CD4-positive, alpha-beta T cell treated with Interleukin-6 at 100 ng/mL for 8 hours (primary cell): Measurements from ENCODE around the gene SPRR3.
"Not testable (repeated sequence)": the region's sequence is repeated elsewhere in the genome, so short reads cannot be mapped to it uniquely, and the experiment has no call there.

Experiments used
- DNase-seq: peaks from one replicate; pipeline ENCODE4 v3.0.0-alpha.2; 2020; ENCODE audit warnings: mixed read lengths, low spot score

The SPRR3 gene

GRCh38 chr1:152983743-152984142, 17.8 kb upstream of the SPRR3 start, which contains the start of gene SPRR1A:
SPRR1A (plus strand) TSS chr1:152984081; CDS start chr1:152985231, 1,150 bp downstream.
- no peak for DNase-seq

- no peak for DNase-seq
Measured at GRCh38 chr1:152986578-152986977, 15.0 kb upstream of the SPRR3 start.

- no peak for DNase-seq
Measured at GRCh38 chr1:152993186-152993585, 8.4 kb upstream of the SPRR3 start.

DNA sequence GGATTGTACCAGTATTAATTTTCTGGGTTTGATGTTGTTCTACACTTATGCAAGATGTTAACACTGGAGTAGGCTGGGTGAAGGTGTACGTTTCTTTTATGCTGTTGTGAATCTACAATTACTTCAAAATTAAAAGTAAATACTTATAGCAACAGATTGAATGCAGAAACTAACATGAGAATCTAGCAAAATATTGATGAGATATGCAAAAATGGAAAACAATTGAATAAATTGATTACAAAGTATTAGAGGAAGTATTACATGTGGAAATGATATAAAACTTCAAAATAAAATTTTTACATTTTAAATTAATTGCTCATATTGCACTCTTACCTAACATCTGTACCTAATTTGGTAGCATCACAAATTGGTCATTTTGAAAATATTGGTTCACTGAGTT, 5.7 kb upstream of the SPRR3 start:
- no peak for DNase-seq

- no peak for DNase-seq
Measured at GRCh38 chr1:152996633-152997400, 4.7 kb upstream of the SPRR3 start.

GRCh38 chr1:152997901-152998300, 3.6 kb upstream of the SPRR3 start:
- no peak for DNase-seq

- DNase-seq: no peak
Measured at GRCh38 chr1:152998476-152998875, 3.1 kb upstream of the SPRR3 start.

DNA sequence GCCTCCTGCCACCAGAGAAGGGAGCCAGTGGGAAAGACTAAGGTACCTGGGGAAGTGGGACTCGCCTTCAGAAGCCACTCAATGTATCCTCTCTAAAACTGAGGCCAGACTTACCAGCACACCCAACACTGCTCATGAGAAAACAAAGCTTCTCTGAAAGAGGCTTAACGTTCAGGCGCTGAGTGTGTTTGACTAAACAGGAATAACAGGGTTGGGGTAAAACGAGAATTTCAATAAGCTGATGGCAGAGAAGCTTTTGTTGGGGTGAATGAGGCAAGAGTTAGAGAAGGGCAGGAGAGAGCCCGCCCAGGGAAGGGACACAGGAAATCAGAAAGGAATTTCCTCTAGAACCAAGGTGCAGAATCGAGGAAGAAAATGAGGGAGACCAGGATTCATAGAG, 1.7 kb upstream of the SPRR3 start:
- no peak for DNase-seq

GRCh38 chr1:153000294-153000693, 1.3 kb upstream of the SPRR3 start:
- DNase-seq: no peak

DNA sequence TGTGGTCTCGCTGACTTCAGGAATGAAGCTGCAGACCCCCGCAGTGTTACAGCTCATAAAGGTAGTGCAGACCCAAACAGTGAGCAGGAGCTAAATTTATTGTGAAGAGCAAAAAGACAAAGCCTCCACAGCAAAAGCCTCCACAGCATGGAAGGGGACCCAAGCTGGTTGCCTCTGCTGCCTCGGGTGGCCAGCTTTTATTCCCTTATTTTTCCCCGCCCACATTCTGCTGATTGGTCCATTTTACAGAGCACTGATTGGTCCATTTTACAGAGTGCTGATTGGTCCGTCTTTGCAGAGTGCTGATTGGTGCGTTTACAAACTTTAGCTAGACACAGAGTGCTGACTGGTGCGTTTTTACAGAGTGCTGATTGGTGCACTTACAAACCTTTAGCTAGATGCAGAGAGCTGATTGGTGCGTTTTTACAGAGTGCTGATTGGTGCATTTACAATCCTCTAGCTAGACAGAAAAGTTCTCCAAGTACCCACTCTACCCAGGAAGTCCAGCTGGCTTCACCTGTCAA, 9.7 kb downstream of the SPRR3 start:
- DNase-seq: not testable (repeated sequence)

DNA sequence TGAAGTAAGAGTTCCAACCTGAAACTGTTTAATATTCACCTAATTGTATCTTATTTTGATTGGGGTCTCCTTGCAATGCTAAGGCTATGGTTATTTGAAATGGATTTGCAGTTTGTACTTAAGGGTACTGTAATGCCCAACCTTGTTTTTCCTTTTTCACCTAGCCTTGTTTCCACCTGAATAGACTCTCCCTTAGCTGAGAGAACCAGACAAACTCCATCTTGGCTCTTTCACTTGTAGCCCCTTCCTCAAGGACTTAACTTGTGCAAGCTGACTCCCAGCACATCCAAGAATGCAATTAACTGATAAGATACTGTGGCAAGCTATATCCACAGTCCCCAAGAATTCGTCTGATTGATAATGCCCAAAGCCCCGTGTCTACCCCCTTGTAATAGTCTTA, 20.3 kb downstream of the SPRR3 start:
- DNase-seq: not testable (repeated sequence)

- DNase-seq: not testable (repeated sequence)
Measured at GRCh38 chr1:153022340-153022739, 20.8 kb downstream of the SPRR3 start.

DNA sequence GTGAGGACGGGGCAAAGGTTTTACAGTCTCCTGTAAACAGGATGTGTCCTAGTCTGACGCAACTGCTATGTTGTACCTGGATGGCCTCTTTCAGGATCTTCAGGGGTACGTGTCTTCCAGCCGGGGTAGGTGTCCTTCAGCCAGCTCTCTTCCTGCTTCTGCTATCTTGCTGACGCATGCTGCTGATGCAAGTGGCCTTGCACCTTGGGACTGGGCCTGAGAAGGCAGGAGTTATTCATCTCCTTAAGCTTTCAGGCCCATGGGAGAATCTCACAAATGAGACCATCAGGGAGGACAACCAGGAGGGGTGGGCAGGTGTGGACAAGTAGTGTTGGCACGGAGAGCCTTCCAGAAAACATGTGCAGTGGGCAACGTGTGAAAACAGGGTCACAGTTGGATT, 21.6 kb downstream of the SPRR3 start:
- no peak for DNase-seq

DNA sequence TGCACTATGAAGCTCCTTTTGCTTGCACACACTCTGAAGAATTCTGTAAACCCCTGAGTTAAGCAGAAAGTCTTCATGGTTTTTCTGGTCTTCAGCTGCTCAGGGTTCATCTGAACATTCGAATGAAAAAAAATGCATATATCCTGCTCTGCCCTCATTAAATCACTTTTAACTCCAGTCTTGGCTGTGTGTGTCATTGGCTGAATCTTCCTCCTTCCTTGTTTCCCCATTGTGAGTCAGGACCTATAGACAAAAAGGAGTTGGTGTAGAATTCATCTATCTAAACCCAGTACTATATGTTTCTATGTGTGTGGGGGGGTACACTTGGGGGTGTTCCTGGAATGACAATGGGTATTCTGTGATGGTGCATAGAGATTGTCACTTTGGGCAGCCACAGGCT, 22.9 kb downstream of the SPRR3 start:
- no peak for DNase-seq

DNA sequence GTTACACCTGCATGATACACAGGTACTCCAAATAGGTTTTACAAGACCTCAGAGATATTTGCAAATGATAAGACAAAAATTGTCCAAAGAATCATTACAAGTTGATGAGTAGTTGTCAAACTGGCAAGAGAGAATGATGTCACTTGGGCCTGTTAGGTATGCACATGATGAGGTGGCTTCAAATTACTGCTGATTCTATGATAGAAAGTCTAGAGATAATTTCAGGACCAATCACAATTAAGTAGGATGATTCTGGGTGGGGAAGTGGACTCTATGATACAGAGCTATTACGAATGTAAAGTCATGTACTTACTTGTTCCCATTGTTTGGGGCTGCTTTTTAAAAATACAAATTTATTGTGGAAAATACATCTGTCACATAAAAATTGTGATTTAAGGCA, 24.2 kb downstream of the SPRR3 start:
- DNase-seq: no peak

- DNase-seq: no peak
Measured at GRCh38 chr1:153028766-153029165, 27.2 kb downstream of the SPRR3 start.

GRCh38 chr1:153030895-153031294, 29.3 kb downstream of the SPRR3 start, which contains the start of gene SPRR1B:
SPRR1B (plus strand) TSS chr1:153031203; CDS start chr1:153032346, 1,143 bp downstream.
- DNase-seq: no peak

DNA sequence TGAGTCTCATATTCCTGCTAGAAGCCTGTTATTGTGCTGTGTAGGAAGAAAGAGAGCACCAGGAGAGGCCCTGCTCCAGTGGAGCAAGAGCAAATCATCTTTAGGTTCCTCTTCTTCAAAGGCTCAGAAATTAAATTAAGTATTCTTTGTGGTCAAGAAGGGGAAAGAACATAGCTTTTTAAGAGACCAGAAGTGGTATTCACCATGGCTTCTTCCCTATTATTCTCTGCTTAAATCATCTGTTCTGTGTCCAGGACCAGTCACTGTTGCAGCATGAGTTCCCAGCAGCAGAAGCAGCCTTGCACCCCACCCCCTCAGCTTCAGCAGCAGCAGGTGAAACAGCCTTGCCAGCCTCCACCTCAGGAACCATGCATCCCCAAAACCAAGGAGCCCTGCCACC, 30.5 kb downstream of the SPRR3 start:
- no peak for DNase-seq

- no peak for DNase-seq
Measured at GRCh38 chr1:153032677-153033308, 31.2 kb downstream of the SPRR3 start.

DNA sequence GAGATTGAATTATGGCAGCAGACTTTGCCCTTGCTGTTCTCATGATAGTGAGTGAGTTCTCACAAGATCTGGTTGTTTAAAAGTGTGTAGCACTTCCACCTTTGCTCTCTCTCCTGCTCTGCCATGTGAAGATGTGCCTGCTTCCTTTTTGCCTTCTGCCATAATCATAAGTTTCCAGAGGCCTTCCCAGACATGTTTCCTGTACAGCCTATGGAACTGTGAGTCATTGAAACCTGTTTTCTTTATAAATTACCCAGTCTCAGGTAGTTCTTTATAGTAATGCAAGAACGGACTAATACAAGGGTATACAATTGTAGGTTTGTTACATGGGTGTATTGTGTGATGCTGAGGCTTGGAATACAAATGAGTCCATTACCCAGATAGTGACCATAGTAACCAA, 33.7 kb downstream of the SPRR3 start:
- DNase-seq: no peak

- DNase-seq: no peak
Measured at GRCh38 chr1:153040950-153041631, 39.5 kb downstream of the SPRR3 start, which contains the start of gene SPRR2D. SPRR2D (minus strand) TSS chr1:153041120; CDS start chr1:153040346, 774 bp downstream.

GRCh38 chr1:153049211-153049610, 47.7 kb downstream of the SPRR3 start:
- DNase-seq: no peak
